Body of pancreas (tissue), 4 donors: Measurements from ENCODE around the gene TNS2. TPM values are rescaled to one million over a fixed set of nuclear protein-coding genes. Genes with fewer than 3 reads are reported as not detected.
"Not testable (repeated sequence)": the region's sequence is repeated elsewhere in the genome, so short reads cannot be mapped to it uniquely, and the experiment has no call there.

Experiments
- ATAC-seq: fragments of 150-250 bp; one replicate; pipeline ENCODE4 v1.9.1; 2016
- DNase-seq, 4 donors: peaks; one replicate each; pipeline ENCODE4 v3.0.0-alpha.2; 2019
- H3K27ac ChIP-seq, 4 donors: fragments of 200-600 bp; sonication (generic); 1 replicate in 3 of 4; 2 replicates in 1 of 4; pipeline versions ENCODE4 v1.5.1 to v1.6.1; 2016 to 2019; ENCODE audit warnings: mild to moderate bottlenecking in 1 of 4, mixed read lengths in 1 of 4, moderate library complexity in 1 of 4
- H3K27me3 ChIP-seq, 2 donors: fragments of 200-600 bp; sonication (generic); one replicate each; pipeline ENCODE4 v1.6.0; 2016; ENCODE audit warnings: mild to moderate bottlenecking in 1 of 2
- H3K36me3 ChIP-seq, 2 donors: fragments of 200-600 bp; sonication (generic); replicated peaks in 1 of 2; 2 replicates each; pipeline ENCODE4 v1.5.1; 2016; ENCODE audit warnings: low read depth in 2 of 2; ENCODE audit not compliant: insufficient read depth in 1 of 2
- H3K4me1 ChIP-seq: fragments of 200-600 bp; sonication (generic); one replicate; pipeline ENCODE4 v1.6.0; 2016
- H3K4me3 ChIP-seq, 2 donors: fragments of 200-600 bp; sonication (generic); 1 replicate in 1 of 2; 2 replicates in 1 of 2; pipeline ENCODE4 v1.5.1; 2016 to 2019
- H3K9me3 ChIP-seq, 3 donors: fragments of 200-600 bp; sonication (generic); 1 replicate in 2 of 3; 2 replicates in 1 of 3; pipeline ENCODE4 v1.5.1; 2016
- POLR2A ChIP-seq, 3 donors: fragments of 450-650 bp; IDR thresholded peaks; one replicate each; pipeline ENCODE4 v1.6.1; 2016; ENCODE audit warnings: antibody characterized with exemption in 3 of 3, mild to moderate bottlenecking in 2 of 3
- WGBS, 2 donors: methylation state at CpG; one replicate each; pipeline ENCODE4 v1.1.5; 2017; 5-methylcytosine and 5-hydroxymethylcytosine counted together
- intact Hi-C: fragments of 100-400 bp; cut with DNase I; formaldehyde crosslinking; loops from one replicate; pipeline ENCODE4 v1.15.1; 2023
- total RNA-seq, 2 donors: library from RNA; depleted of rRNA; stranded (reverse); fragments of >200 nt; gene quantifications; one replicate each; pipeline ENCODE4 v1.1.0, GENCODE V29; 2016
- TF ChIP-seq, protein P1 (sequence below), 7 experiments: fragments of 450-650 bp in 4 of 7; fragments of 200-600 bp in 3 of 7; sonication (generic) in 3 of 7; IDR thresholded peaks; one replicate each; pipeline ENCODE4 v1.5.1; 2016 to 2019; ENCODE audit warnings: antibody characterized with exemption in 7 of 7

The TNS2 gene
- total RNA-seq, 2 donors from 2014 or later = 75.5 to 113 TPM

DNA sequence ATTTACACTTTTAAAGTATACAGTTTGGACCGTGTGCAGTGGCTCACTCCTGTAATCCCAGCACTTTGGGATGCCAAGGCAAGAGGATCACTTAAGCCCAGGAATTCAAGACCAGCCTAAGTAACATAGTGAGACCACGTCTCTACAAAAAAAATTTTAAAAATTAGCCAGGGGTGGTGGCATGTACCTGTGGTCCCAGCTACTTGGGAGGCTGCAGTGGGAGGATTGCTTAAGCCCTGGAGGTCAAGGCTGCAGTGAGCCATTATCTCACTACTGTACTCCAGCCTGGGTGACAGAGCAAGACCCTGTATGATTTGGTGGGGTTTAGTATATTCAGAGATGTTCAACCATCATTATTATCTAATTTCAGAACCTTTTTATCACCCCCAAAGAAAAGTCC is 38.9 kb upstream of the TNS2 start:
- ATAC-seq (no peak), DNase-seq (no peak)
- H3K27me3 ChIP-seq = no peaks in the 10 kb centered on the region
- peak overlapping the region in 1 of 4 donors; percentile 18 for H3K27ac ChIP-seq
- peaks cover 58% of the 10 kb centered on the region for H3K4me1 ChIP-seq
- no peak for TF ChIP-seq POLR2A (IDR thresholded peaks at IDR 0.05)
- 63 to 68% methylated on average over 2 of the region's 2 CpGs for WGBS, 2 donors
- H3K4me3 ChIP-seq = no peak overlapping the region
- intact Hi-C loops = no loop called here
- no peaks in the 10 kb centered on the region for H3K9me3 ChIP-seq
- H3K36me3 ChIP-seq = no peaks in the 10 kb centered on the region

DNA sequence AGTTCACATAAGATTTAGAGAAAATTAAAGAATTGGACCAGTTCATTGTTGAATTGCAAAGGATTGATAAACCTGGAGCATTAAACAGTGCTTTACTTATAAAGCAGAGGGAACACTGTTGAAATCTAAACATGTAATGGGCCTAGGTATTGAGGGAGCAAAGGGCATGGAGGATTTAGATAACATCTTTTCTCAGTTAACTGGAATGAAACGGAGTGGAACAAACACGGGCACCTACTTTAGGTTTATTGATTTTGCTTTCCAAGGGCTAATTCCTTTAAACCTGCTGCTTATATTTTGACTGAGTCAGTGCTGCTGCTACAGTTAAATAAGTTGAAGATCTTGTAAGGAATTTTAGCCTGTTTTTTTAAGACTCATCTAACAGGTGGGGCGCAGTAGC is 38.0 kb upstream of the TNS2 start:
- H3K4me3 ChIP-seq = no peak overlapping the region
- peak overlapping the region in 1 of 4 donors; percentile 18 for H3K27ac ChIP-seq
- no peaks in the 10 kb centered on the region for H3K36me3 ChIP-seq
- DNase-seq (no peak), ATAC-seq (no peak)
- H3K4me1 ChIP-seq = peaks cover 58% of the 10 kb centered on the region
- no peaks in the 10 kb centered on the region for H3K9me3 ChIP-seq
- no peaks in the 10 kb centered on the region for H3K27me3 ChIP-seq
- intact Hi-C loops = no loop called here
- no peak for TF ChIP-seq POLR2A (IDR thresholded peaks at IDR 0.05)
- WGBS, 2 donors = 34 to 39% methylated on average over 3 of the region's 3 CpGs

DNA sequence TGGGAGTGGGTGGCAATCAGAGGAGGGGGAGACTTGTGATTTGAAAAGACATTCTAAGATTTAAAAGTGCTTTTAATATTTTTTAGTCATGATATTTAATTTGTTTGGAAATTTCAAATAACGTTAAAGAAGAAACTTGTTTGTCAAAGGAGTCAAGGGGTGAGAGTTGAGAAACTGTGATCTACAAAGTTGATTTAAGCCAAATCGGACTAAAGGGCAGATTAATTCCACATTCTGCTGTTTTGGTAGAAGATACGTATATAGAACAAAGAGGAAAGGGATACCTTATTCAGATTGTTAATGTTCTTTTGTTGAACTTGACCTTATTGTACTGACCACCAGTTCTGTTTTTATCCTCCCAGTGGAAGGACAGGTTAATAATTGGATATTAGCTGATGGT is 36.9 kb upstream of the TNS2 start:
- H3K36me3 ChIP-seq = peaks cover 6% of the 10 kb centered on the region in 2 donors
- ATAC-seq = no peak
- no peaks in the 10 kb centered on the region for H3K9me3 ChIP-seq
- intact Hi-C loops = no loop called here
- H3K4me3 ChIP-seq = no peak overlapping the region
- WGBS, 2 donors = 70 to 73% methylated on average over 3 of the region's 3 CpGs
- peaks cover 51% of the 10 kb centered on the region for H3K4me1 ChIP-seq
- no peak overlapping the region for H3K27ac ChIP-seq
- TF ChIP-seq POLR2A (IDR thresholded peaks at IDR 0.05) = no peak
- TF ChIP-seq, protein P1, sequence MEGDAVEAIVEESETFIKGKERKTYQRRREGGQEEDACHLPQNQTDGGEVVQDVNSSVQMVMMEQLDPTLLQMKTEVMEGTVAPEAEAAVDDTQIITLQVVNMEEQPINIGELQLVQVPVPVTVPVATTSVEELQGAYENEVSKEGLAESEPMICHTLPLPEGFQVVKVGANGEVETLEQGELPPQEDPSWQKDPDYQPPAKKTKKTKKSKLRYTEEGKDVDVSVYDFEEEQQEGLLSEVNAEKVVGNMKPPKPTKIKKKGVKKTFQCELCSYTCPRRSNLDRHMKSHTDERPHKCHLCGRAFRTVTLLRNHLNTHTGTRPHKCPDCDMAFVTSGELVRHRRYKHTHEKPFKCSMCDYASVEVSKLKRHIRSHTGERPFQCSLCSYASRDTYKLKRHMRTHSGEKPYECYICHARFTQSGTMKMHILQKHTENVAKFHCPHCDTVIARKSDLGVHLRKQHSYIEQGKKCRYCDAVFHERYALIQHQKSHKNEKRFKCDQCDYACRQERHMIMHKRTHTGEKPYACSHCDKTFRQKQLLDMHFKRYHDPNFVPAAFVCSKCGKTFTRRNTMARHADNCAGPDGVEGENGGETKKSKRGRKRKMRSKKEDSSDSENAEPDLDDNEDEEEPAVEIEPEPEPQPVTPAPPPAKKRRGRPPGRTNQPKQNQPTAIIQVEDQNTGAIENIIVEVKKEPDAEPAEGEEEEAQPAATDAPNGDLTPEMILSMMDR (IDR thresholded peaks at IDR 0.05) = no peak
- H3K27me3 ChIP-seq = no peaks in the 10 kb centered on the region
- no peak for DNase-seq

DNA sequence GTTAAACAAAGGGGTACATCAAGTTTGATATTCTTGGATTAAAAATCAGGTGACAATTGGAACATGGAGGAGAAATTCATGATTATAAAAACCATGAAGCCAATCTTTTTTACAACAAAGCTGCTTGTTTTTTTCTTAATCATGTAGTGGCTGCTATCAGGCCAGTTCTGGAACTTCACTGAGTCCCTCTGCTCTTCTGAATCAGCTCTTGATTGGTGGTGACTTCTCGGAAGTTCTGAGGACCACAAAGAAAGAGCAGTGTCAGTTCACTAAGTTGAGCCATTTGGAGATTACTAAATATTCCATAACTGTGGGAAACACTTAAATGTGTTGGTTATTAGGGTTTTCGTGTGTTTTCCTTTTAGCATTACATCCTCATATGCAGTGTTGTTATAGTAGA is 35.2 kb upstream of the TNS2 start:
- WGBS, 2 donors = 75 to 95% methylated on average over 2 of the region's 2 CpGs
- H3K4me1 ChIP-seq = peaks cover 33% of the 10 kb centered on the region
- DNase-seq (no peak), ATAC-seq (no peak)
- H3K4me3 ChIP-seq = no peak overlapping the region
- intact Hi-C loops = no loop called here
- no peaks in the 10 kb centered on the region for H3K27me3 ChIP-seq
- TF ChIP-seq, protein P1 (IDR thresholded peaks at IDR 0.05) = no peak
- TF ChIP-seq POLR2A (IDR thresholded peaks at IDR 0.05) = no peak
- peaks cover 11 to 14% of the 10 kb centered on the region in 2 donors for H3K36me3 ChIP-seq
- no peak overlapping the region for H3K27ac ChIP-seq
- H3K9me3 ChIP-seq = no peaks in the 10 kb centered on the region

DNA sequence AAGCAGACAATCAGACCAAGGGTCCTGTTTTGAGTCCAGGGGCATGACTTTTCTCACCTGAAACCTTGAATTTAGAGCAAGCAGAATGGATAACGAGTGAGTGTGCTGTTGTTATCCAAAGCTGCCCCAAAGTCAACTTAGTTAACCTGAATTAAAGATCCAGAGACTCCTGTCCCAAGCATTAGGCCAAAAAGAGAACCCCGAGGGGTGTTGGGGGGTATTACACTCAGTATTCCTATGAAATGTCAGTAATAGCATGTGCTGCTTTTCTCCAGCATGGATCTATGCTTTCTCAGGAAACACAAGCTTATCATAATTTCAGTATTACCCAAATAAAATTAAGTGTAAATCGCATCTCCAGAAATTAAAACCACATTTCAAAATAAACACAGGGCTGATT is 24.6 kb upstream of the TNS2 start:
- H3K27me3 ChIP-seq = no peaks in the 10 kb centered on the region
- intact Hi-C loops = no loop called here
- no peak overlapping the region for H3K4me3 ChIP-seq
- DNase-seq = no peak
- H3K9me3 ChIP-seq = no peaks in the 10 kb centered on the region
- ATAC-seq = no peak
- peaks cover 8 to 67% of the 10 kb centered on the region in 2 donors for H3K36me3 ChIP-seq
- WGBS, 2 donors = 75% methylated on average over 3 of the region's 3 CpGs
- no peak overlapping the region for H3K27ac ChIP-seq
- H3K4me1 ChIP-seq = no peaks in the 10 kb centered on the region
- TF ChIP-seq, protein P1 (IDR thresholded peaks at IDR 0.05) = no peak
- no peak for TF ChIP-seq POLR2A (IDR thresholded peaks at IDR 0.05)

DNA sequence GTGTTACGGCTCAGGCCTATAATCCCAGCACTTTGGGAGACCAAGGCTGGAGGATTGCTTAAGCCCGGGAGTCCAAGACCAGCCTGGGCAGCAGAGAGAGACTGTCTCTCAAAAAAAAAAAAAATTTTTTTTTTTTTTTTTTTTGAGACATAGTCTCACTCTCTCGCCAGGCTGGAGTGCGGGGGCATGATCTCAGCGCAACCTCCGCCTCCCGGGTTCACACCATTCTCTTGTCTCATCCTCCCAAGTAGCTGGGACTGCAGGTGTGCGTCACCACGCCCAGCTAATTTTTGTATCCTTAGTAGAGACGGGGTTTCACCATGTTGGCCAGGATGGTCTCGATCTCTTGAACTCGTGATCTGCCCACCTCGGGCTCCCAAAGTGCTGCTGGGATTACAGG is 22.9 kb upstream of the TNS2 start:
- H3K27me3 ChIP-seq, ATAC-seq, H3K4me3 ChIP-seq, DNase-seq, intact Hi-C loops, H3K4me1 ChIP-seq, H3K9me3 ChIP-seq, H3K27ac ChIP-seq: not testable (repeated sequence)
- peaks cover 5 to 64% of the 10 kb centered on the region in 2 donors for H3K36me3 ChIP-seq
- WGBS, 2 donors = 89 to 90% methylated on average over 13 of the region's 13 CpGs
